DMS114 treated with DMSO at 0.1 percent for 48 hours (cell line): ENCODE measurements around the gene SDK2.
"Not testable (repeated sequence)": the region's sequence is repeated elsewhere in the genome, so short reads cannot be mapped to it uniquely, and the experiment has no call there.

Experiments
- DNase-seq: peaks from one replicate; lab custom pipeline; 2025; ENCODE audit not compliant: unreplicated experiment; lab: John Stamatoyannopoulos, UW

SDK2 gene

DNA sequence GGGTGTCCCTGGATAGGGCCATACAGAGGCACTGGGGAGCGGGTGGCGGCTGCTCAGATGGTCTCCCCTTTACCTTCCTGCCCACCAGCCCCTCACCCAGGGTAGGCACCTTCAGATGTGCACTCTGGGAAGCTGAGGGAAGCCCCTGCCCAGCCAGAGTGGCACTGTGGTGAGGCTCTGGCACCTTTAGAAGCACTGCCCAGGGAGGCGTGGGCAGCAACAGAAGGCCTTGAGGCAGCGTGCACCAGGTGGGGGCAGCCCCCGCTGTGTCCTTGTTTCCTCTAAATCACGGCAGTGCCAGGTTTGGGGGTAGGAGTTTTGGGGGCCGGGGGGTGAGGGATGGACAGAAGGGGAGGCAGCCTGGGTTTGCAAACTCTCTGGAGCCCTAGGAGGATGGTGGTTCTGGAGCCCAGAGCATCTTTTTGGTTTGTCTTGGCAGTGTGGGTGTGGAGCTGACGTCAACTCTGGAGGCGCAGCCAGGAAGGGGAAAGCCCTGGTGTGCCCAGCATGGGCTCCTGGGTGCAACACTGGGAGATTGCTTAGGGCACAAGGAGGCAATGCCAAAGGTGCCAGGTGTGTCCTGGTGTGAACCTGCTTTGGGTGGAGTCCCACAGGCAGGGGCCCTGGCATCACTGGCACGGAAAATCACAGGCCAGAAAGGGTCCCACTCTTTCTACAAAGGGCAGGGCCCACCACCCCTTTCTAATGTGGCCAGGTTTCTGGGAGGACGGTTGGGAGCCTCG lies 309.3 kb downstream of the SDK2 start:
- DNase-seq: no peak

DNA sequence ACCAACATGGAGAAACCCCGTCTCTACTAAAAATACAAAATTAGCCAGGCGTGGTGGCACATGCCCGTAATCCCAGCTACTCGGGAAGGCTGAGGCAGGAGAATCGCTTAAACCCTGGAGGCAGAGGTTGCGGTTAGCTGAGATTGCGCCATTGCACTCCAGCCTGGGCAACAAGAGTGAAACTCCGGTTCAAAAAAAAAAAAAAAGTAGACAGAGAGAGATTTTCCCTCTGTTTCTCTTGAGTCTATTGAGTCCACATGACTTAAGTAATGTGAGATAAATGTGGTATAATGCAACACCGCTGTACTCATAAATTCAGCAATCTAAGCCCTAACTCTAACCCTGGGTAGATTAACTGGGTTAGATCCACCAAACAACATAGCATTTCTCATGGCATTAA lies 310.8 kb downstream of the SDK2 start:
- not testable (repeated sequence) for DNase-seq

DNA sequence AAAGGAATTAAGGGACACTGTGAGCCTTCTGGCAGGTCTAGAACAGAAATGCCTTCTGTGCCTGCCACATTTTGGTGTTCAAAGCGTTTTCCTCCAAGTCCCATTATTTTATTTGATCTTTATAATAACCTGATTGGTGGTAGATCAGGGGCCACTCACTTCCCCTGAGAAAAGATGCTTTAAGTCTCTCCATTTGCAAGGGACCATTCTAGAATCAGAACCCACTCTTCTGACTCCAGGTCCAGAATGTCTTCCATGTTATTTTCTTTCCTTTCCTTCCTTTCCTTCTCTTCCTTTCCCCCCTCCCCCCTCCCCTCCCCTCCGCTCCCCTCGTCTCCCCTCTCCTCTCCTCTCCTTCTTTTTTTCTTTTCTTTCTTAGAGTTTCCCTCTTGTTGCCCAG lies 313.2 kb downstream of the SDK2 start:
- DNase-seq: no peak

DNA sequence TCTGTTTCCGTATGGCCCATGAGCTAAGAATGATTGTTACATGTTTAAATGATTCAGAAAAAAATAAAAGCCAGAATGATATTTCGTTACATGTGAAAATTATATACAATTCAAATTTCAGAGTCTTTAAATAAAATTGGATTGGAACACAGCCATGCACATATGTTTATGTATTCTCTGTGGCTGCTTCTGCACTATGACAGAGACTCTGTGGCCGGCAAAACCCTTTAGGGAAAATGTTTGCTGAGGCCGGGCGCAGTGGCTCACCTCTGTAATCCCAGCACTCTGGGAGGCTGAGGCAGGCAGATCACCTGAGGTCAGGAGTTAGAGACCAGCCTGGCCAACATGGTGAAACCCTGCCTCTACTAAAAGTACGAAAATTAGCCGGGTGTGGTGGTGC lies 316.6 kb downstream of the SDK2 start:
- no peak for DNase-seq

DNA sequence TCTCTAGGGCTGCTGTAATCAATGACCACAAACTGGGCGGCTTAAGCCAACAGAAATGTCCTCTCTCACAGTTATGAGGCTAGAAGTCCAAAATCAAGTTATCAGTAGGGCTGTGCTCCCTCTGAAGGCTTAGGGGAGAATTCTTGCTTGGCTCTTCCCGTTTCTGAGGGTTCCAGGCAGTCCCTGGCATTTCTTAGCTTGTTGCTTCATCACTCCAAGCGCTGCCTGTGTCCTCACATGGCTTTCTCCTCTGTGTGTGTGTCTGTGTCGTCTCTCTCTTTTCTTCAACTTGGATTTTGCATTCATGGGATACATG lies 318.8 kb downstream of the SDK2 start:
- no peak for DNase-seq

DNA sequence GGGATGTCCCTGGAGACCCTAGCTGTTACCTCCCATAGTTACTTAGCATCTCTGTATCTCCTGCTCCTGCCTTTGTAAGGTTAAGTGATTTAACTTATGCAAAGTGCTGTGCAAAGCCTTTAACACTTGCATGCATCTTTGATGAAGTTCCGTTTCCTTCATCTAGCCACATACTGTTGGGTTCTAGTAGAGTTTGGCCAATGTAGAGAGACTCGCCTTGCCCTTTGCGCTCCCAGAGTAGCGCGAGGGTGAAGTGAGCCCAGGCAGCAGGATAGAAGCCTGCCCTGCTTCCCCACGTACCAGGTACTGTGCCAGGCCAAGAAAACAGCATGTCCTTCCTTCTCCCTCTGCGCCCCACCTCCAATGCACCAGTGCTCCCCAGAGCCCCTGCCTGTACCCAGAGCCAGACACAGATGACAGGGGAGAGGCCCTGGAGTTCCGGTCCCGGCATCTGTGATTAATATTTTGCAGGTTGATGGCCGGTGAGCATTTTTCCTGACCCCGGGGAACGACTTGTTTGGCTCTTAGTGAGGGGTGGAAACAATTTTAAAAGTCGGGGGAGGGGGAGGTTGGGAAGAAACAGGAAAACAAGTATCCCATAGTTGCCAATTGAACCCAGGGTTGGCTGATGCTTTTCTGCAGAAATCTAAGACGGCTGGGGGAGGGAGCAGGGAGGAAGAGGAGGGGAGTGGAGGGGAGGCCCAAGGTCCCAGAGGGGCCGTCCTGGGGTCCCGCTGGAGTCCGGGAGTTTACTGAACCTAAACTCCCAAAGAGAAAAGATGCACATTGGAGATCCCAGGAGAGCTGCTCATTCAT lies 319.3 kb downstream of the SDK2 start:
- no peak for DNase-seq

DNA sequence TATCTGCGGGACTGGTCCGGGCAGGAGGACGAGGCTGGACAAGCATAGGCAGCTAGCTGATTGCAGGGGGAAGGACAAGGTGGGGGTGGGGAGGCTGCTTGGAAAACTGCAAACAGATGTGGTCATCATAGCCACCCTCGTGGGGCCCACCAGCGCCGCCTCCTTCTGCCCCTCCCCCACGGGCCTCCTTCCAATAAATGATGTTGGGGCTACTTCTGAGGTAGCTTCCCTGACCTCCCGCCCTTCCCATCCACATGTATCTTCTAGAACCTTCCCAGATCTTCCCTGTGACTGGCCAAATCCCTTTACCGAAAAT lies 320.1 kb downstream of the SDK2 start:
- no peak for DNase-seq

DNA sequence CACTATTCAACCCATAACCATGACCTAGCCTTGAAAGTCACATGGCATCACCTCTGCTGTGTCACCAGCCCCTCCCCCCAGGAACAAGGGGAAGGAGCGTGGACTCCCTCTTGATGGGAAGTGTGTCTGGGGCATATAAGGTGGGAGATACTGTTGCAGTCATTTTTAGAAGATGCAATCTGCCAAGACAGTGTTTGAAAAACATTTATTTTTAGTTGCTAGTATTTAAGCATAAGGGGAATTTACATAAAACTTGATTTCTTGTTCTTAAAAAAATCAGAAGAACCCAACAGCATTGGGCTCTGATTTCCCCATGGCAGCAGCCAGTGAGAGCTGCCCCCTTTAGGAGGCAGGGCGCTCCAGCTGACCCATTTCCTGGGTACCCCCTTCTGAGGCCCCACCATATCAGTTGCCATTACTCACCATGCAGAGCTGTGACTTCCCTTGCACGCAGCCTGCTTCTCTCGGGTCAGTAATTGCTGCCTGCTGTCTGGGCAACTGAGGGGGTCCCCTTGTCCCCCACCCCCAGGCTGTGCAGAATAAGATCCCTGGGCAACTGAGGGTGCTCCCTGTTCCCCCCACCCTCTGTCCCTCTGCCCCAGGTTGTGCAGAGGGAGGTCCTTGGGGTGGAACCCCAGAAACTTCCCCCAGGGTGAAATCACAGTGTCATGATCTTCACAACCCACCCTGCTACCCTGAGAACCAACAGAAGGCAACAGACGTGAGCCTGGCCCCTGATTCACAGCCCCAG lies 320.7 kb downstream of the SDK2 start:
- no peak for DNase-seq

DNA sequence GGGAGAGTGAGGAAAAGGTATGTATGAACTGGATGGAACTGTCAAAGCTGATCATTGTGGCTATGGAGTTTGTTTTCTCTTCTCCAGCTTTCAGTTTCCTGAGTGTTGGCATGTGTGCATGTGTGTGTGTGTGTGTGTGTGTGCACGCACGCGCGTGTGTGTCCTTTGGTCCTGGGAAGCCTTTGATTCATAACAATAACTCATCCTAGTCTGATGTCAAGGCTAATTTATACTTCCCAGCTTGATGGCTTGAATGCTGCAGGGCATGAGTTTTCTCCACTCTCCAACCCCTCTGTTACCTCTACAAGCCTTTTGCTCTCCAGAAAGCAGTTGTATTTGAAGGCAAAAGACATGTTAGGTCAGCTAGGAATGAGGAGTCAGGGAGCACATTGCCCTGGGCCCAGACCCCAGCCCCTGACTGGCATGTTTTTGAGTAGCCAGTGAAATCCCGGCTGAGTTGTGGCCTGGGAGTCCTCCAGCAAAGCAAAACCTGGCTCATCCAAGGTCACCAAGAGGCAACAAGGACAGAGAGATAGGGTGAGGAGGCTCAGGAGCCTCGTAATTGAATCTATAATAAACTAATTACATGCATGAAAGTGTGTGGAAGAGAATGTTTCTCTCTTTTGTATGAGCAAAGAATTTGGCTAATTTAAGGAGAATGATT lies 323.5 kb downstream of the SDK2 start:
- no peak for DNase-seq

DNA sequence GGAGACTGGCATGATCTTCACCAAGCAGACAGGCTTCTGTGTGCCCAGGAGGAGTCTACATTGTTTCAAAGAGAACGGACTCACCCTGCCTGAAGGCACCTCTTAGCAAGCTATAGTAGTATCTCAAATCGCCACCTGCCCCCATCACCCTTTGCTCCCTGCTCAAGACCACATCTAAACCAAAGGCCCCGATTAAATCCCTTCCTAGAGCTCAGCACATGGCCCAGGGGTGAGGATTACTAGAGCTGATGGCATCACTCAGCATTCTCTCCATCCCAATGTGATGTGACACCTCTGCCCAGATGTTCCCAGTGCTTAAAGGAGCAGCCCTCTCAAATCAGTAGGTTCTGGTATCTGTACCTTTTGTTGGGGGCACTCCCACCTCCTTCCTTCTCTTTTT lies 324.5 kb downstream of the SDK2 start:
- DNase-seq: no peak

DNA sequence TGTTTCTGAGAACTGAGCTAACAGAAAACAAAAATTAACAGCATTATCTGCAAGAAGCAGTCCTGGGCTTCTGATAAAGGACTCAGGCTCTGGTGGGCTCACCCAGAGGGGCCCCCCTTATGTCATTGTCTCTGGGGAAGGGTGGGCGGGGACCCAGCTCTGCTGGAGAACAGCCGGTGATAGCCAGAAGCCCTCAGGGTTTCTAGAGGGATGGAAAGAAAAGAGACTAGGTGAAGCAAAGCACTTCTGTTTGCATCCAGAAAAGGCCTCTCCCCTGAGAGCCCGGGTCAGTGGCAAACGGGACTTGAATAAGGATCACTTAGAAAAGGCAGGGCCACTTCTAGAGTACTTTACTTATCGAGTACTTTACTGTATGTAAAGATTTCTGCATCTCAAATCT lies 325.4 kb downstream of the SDK2 start:
- no peak for DNase-seq

DNA sequence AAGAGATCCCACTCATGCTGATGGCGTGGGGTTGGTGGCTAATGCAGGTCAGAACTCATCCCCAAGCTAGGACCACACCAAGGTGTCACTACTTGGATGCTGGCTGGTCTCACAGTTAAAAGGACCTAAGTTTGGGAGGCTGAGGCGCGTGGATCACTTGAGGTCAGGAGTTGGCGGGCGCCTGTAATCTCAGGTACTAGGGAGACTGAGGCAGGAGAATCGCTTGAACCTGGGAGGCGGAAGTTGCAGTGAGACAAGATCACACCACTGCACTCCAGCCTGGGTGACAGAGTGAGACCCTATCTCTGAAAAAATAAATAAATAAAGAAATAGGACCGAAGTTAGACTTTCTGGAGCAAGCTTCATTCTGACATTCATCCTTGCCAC lies 325.8 kb downstream of the SDK2 start:
- no peak for DNase-seq

DNA sequence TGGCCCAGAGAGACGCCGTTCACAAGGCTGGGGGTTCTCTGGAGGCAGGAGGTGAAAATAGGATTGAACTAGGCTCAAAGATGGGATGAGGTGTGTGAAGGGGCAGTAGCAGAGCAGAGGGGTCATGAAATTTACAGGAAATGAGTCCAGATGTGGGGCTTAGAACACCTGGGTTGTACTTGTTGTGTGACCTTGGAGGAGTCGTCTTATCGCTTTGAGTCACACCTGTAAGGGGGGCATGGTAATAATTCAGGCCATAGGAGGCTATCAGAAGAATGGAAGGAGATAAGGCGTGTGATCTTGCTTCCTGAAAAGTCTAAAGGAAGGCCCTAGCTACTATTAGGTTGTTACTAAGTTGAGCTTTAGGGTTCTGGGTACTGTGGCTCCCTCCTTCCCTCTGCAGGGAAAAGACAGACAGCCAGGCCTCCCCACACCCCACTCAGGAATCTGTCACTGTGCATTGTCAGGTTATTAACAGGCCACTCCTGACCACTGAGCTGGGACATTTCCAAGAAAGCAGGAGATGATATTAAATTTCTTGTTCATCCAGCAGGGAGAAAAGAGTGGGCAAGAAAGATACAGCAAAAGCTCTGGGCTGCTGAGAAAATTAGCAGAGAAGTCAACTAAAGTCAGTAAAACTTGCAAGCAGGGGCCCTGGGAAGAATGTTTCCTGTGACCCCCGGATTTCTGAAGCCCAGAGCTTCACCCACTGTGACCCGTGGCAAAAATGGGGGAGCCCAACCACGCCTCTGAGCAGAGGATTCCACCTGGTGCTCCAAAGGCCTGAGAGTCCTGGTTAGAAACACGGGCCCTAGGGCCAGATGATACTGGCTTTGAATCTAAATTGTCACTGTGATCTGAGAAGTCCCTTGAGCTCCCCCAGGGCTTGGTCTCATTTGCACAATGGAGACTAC lies 326.5 kb downstream of the SDK2 start:
- DNase-seq: no peak

DNA sequence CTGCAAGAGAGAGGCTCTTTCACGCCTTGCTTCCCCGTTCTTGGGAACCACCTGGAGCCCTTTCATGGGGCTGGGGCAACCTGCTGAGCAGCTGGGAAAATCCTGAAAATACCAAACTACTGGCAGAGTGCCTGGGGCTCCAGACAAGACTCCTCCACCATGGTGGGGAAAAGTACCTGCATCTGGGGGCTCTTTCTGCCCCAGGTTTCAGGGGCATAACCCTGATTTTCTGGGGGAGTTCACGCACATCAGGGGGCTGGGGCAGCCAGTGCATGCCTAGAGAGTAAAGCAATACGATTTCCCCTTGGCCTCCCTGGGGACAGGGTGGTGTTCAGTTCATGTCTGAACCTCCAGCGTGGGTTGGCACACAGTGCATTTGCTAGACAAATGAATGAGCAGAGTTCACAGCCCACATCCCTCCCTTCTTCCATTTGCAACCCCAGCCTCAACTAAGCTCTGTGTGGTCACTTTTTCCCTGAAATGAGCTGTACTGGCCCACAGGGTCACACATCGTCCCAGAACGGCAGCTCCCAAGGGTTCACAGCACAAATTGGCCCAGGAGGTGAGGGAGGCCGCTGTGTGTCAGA lies 327.2 kb downstream of the SDK2 start:
- DNase-seq: no peak

DNA sequence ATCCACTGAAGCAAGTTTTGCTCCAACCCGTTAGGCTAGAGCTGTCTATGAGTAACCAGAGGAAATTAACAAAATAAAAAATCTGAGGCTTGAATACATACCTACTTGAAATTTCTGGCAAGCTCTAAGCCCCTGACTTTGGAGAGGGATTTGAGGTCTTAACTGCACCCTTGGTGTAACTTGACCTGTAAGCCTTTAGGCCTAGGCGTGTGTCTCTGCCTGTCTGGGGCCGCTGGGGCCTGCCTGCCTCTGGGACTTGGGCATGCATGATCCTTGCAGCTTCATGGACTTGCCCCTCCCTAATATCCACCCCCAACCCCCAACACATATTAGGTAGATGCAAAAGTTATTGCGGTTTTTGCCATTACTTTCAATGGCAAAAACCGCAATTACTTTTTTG lies 328.8 kb downstream of the SDK2 start:
- no peak for DNase-seq

DNA sequence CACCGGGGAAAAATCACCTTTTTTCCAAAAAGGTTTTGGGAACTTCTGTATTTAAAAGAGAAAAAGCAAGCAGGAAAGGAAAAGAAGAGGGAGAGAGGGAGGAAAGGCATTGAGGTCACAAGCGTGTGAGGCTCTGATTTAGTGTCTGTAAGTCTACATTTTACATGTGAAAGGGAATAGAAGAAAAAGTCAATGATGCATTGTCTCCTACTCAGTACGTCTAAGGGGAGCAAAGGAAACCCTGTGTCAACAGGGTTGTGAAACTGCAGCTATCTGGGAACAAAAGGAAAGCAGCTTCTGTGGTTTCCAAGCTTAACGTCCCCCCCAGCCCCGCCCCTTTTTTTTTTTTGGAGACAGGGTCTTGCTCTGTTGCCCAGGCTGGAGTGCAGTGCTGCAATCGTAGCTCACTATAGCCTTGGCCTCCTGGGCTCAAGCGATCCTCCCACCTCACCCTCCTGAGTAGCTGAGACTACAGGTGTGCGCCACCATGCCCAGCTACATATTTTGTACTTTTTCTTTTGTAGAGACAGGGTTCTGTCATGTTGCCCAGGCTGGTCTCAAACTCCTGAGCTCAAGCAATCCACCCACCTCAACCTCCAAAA lies 330.6 kb downstream of the SDK2 start:
- no peak for DNase-seq

DNA sequence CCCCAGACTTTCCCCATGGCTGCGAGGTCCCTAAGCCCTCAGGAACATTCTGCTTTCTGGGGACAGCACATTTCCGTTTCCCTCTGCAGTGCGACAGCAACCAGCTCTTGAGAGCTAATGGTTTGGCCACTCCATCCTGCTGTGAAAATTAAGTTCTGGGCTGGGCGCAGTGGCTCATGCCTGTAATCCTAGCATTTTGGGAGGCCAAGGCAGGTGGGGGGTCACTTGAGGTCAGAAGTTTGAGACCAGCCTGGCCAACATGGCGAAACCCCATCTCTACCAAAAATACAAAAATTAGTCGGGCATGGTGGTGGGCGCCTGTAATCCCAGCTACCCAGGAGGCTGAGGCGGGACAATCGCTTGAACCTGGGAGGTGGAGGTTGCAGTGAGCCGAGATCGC lies 331.4 kb downstream of the SDK2 start:
- DNase-seq: not testable (repeated sequence)

DNA sequence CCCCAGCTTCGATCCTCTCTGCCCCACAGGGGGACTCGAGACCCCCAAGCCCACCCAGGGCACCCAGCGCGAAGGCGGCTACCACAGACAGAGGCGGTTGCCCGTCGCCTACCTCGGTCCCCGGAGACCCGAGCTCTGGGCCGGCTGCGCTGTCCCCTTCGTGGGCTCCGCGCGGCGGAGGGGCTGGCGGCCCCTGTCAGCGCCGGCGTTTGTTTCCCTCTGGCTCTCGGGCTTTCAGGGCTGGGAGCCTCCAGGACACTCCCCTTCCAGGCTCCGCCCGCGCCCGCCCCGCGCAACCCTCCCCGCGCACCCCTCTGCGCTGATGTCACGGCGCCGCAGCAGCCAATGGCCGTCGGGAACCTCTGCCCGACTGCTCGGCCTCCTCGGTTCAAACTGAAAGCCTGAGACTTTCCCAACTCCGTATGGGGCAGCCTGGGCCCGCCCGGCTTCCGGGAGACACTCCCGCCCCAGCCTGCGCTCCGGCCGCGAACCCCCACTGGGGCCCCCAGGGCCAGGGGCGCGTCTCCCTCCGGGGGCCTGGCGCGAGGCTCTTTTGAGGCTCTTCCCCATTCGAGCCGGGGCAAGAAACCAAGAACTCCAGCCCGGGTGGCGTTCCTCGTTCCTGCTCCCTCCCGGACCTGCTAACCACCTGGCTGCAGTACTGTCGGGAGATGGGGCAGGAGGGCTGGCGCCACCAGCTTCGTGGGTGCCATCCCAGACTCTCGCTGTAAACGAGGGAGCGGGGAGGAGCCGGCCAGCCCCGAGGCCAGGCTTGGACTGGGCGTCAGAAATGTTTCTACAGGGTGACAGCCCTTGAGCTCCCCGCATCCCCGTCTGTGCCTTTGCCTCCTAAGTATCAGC lies 332.2 kb downstream of the SDK2 start, which contains the start of gene CDC42EP4:
CDC42EP4 (minus strand) TSS at position 221 of the 861 bp plus-strand sequence. CDS start 25,501 bp downstream, outside the sequence.
- DNase-seq: peak; percentile 75

DNA sequence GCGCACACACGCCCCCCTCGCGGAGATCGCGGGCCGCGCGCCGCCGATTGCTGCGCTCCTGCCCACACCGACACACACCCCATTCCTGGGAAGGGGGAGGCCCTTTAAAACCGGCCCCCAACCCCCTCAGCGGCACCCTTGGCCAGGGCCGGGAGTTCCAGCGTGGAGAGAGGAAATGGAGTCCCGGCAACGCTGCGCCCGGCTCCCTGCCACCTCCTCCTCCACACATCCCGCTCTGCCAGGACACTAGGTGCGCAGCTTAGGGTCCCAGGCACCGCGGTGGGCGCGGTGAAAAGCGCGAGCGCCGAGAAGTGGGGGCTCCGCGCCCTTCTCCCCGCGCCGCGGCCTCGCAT lies 332.8 kb downstream of the SDK2 start:
- DNase-seq: no peak
